Chondrocyte (in vitro differentiated cells): ENCODE data around the gene TSPAN11. TPM values are rescaled to one million over a fixed set of nuclear protein-coding genes. Genes with fewer than 3 reads are reported as not detected.
A peak's percentile ranks its signal among the peaks of the same experiment; 100 is the strongest.

ENCODE experiments used
- DNase-seq: peaks from one replicate; pipeline ENCODE4 v3.0.0; 2021; ENCODE audit warnings: mixed read lengths, low spot score
- H3K27ac Mint-ChIP-seq: one replicate; pipeline ENCODE4 v1.8.0; 2021; ENCODE audit warnings: mild to moderate bottlenecking, moderate library complexity, mixed read lengths; ENCODE audit not compliant: unreplicated experiment
- H3K27me3 Mint-ChIP-seq: 2 replicates; pipeline ENCODE4 v1.8.0; 2021; ENCODE audit warnings: low read depth, mixed read lengths
- H3K36me3 Mint-ChIP-seq: 2 replicates; pipeline ENCODE4 v1.8.0; 2021; ENCODE audit warnings: low read depth, mixed read lengths
- H3K4me1 Mint-ChIP-seq: 2 replicates; pipeline ENCODE4 v1.8.0; 2021; ENCODE audit warnings: low read depth, mild to moderate bottlenecking, mixed read lengths
- H3K4me3 Mint-ChIP-seq: one replicate; pipeline ENCODE4 v1.8.0; 2021; ENCODE audit warnings: mild to moderate bottlenecking, moderate library complexity, mixed read lengths; ENCODE audit not compliant: unreplicated experiment
- H3K9me3 Mint-ChIP-seq: 2 replicates; pipeline ENCODE4 v1.8.0; 2021; ENCODE audit warnings: low read depth, mixed read lengths
- CTCF ChIP-seq: fragments of 200-600 bp; sonication (generic); IDR thresholded peaks from 2 replicates; pipeline ENCODE4 v1.5.0; 2021; ENCODE audit warnings: antibody characterized with exemption, mild to moderate bottlenecking, moderate library complexity
- long read RNA-seq: library from polyadenylated mRNA; stranded (forward); transcript quantifications from one replicate; pipeline ENCODE4 v2.0.0, GENCODE V29; 2021
- total RNA-seq: library from RNA; stranded (reverse); gene quantifications from 3 replicates; pipeline ENCODE4 v1.2.1, GENCODE V29; 2021

The TSPAN11 gene, protein sequence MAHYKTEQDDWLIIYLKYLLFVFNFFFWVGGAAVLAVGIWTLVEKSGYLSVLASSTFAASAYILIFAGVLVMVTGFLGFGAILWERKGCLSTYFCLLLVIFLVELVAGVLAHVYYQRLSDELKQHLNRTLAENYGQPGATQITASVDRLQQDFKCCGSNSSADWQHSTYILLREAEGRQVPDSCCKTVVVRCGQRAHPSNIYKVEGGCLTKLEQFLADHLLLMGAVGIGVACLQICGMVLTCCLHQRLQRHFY
- 0.87 to 1.9 TPM (median 0.95 TPM) in 3 replicates for total RNA-seq
- long read RNA-seq, partial matches to known transcripts = 0 of 2 reads
- long read RNA-seq, other reads (novel, unspliced or antisense) = 2 of 2 reads

DNA sequence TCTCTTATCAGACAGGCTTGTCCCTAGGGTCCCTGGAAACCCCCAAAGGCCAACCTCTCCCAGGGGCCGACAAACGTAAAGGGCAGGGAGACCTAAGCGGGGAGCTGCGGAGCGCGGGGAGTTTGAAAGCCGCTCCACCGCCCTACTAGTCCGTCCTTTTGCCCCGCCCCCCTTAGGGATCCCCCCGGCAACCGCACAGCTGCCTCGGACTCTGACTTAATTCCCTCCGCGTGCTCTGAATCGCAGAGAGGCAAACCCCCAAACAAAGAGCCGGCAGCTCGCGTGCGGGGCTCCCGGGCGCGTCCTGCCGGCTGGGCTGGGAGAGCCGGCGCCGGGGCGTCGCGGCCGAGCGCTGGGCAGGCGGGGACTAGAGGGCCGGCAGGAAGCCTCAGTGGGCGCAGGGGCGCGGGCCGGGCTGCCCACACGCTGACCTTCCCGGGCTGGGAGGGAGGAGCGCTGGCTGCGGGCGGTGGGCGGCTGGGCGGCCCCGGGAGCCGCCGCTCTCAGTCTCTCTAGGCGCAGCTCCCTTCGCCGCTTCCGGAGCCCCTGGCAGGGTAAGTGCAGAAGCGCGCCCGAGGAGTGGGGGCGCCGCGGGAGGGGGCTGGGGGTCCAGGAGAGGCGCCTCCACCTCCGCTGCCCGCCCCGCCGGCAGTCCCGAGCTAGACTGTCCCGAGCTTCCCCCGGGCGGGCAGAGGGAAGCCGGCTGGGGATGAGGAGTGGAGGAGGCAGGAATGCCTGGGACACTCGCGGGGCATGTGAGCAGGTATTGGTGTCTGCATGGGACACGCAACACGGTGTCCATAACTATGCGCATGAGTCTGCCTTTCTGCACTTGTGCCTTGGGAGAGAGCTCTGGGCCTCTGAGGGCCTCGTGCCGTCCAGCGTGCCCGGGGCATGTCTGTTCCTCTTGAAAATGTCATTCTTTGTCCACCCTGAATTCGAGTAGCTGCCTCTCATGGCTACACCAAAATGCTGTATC lies at the start of gene TSPAN11:
Gene TSPAN11 (plus strand): TSS at position 506 of the 979 bp plus-strand sequence. CDS start 27,244 bp downstream, outside the sequence.
- H3K27ac Mint-ChIP-seq = no peak within 1 kb of the TSS
- H3K4me1 Mint-ChIP-seq = peaks cover 3% of the 10 kb centered on the region
- no peak for DNase-seq
- peaks cover 3% of the 10 kb centered on the region for H3K27me3 Mint-ChIP-seq
- peak; percentile 53 for TF ChIP-seq CTCF
- H3K9me3 Mint-ChIP-seq = no peaks in the 10 kb centered on the region
- H3K36me3 Mint-ChIP-seq = no peaks in the 10 kb centered on the region
- H3K4me3 Mint-ChIP-seq = peak within 1 kb of the TSS; percentile 65

GRCh38 chr12:30877105-30877875 lies 49.3 kb upstream of the TSPAN11 start:
- peaks cover 2% of the 10 kb centered on the region for H3K36me3 Mint-ChIP-seq
- no peak overlapping the region for H3K4me3 Mint-ChIP-seq
- peaks cover 16% of the 10 kb centered on the region for H3K4me1 Mint-ChIP-seq
- no peak for TF ChIP-seq CTCF
- no peak overlapping the region for H3K27ac Mint-ChIP-seq
- no peaks in the 10 kb centered on the region for H3K9me3 Mint-ChIP-seq
- no peak for DNase-seq
- H3K27me3 Mint-ChIP-seq = peaks cover 40% of the 10 kb centered on the region

GRCh38 chr12:30878024-30878423 lies 48.5 kb upstream of the TSPAN11 start:
- H3K4me1 Mint-ChIP-seq = peaks cover 16% of the 10 kb centered on the region
- no peak overlapping the region for H3K27ac Mint-ChIP-seq
- peaks cover 2% of the 10 kb centered on the region for H3K36me3 Mint-ChIP-seq
- H3K4me3 Mint-ChIP-seq = no peak overlapping the region
- no peak for TF ChIP-seq CTCF
- no peaks in the 10 kb centered on the region for H3K9me3 Mint-ChIP-seq
- H3K27me3 Mint-ChIP-seq = peaks cover 40% of the 10 kb centered on the region
- no peak for DNase-seq

- no peak for DNase-seq
- peaks cover 2% of the 10 kb centered on the region for H3K36me3 Mint-ChIP-seq
- TF ChIP-seq CTCF = no peak
- no peak overlapping the region for H3K4me3 Mint-ChIP-seq
- H3K27ac Mint-ChIP-seq = peak overlapping the region; percentile 25
- peaks cover 16% of the 10 kb centered on the region for H3K4me1 Mint-ChIP-seq
- no peaks in the 10 kb centered on the region for H3K9me3 Mint-ChIP-seq
- peaks cover 37% of the 10 kb centered on the region for H3K27me3 Mint-ChIP-seq
These were observed 46.5 kb upstream of the TSPAN11 start for GRCh38 chr12:30880061-30880460.
